GM21526 (cell line): ENCODE results near the gene CSRP1.
A peak's percentile ranks its signal among the peaks of the same experiment; 100 is the strongest.

ENCODE experiments used
- ATAC-seq: cut with Tn5 transposase; IDR thresholded peaks from one replicate; pipeline ENCODE4 v1.9.1; 2021; ENCODE audit warnings: moderate library complexity; ENCODE audit not compliant: unreplicated experiment, low FRiP score

The CSRP1 gene

DNA sequence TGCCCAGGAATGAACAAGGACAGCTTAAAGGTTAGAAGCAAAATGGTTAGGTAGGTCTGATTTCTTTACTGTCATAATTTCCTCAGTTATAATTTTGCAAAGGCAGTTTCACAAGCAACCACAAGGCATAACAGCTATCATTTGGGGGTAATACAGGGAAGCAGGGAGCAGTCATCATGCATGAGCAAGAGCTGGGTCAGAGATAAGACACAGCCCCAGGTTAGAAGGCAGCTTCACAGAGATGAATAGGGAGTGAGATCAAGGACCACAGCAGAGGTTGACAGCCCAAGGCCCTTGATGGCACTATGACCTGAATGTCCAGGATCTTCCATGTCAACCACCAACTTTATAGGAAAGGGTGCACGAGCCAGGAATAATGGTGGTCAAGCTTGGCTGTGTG lies 9.0 kb upstream of the CSRP1 start:
- ATAC-seq, result no peak

DNA sequence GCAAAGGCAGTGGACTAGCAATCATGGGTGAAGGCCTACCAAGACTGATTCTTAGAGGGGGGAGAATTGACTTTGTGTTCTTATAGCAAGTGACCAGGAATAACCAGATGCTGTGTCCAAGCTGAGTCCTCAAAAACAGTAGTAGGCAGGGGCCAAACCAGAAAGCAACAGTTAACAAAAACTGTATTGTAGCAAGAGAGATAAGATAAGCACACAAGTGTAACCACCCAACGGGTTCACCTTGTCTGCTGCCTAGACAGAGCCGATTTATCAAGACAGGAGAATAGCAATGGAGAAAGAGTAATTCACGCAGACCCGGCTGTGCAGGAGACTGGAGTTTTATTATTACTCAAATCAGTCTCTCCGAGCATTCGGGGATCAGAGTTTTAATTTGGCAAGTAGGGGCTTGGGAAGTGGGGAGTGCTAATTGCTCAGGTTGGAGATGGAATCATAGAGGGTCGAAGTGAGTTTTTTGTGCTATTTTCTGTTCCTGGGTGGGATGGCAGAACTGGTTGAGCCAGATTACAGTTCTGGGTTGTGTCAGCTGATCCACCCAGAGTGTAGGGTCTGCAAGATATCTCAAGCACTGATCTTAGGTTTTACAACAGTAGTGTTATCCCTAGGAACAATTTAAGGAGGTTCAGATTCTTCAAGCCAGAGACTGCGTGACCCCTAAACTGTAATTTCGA lies 8.3 kb upstream of the CSRP1 start:
- ATAC-seq, result no peak

GRCh38 chr1:201514466-201514865 lies 7.5 kb upstream of the CSRP1 start:
- no peak for ATAC-seq

DNA sequence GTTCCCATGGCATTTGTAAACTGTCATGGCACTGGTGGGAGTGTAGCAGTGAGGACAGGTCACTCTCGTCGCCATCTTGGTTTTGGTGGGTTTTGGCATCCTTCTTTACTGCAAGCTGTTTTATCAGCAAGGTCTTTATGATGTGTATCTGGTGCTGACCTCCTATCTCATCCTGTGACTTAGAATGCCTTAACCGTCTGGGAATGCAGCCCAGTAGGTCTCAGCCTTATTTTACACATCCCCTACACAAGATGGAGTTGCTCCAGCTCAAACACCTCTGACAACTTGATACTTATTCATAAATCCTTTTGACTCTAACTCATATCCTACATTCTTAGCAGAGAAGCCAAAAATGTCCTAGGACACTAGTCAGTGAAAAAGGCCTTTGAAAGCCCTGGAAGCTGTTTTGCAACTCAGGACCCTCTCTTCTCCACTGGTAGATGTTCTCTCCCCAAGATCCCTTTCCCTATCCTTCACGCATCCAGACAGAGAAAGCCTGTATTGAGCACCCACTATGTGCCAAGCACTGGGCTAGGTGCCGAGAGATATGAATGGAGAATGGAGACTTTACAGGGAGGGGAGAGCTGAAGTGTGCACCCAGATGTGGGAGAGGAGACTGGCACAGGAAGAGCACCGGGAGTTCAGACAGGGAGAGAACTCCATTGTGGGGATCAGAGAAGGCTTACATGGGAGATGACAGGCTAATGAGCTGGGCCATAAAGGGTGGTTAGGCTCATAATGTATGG lies 6.7 kb upstream of the CSRP1 start:
- no peak for ATAC-seq

GRCh38 chr1:201511941-201512539 lies 5.1 kb upstream of the CSRP1 start:
- ATAC-seq, result peak; percentile 35

GRCh38 chr1:201511396-201511940 lies 4.5 kb upstream of the CSRP1 start:
- no peak for ATAC-seq

- no peak for ATAC-seq
These were observed 3.8 kb upstream of the CSRP1 start for GRCh38 chr1:201510734-201511133.

GRCh38 chr1:201509601-201510374 lies 2.9 kb upstream of the CSRP1 start:
- no peak for ATAC-seq

- no peak for ATAC-seq
These were observed 1.9 kb upstream of the CSRP1 start for GRCh38 chr1:201508809-201509208.

DNA sequence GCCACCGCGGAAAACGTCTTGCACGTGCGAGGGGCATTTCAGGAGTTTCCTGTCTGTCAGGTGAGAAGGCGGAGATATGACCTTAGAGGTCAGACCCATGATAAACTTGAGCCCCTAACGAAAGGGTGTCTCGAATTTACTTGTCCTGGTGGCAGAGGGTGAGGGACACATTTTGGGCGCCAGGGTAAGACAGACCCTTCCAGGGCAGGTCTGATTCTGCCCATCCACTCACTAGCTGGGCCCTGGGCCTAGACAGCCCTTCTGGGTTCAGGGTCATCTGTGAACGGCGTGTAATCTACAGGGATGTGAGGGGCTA lies 395 bp upstream of the CSRP1 start:
- ATAC-seq, result no peak

GRCh38 chr1:201506092-201506491 lies 831 bp downstream of the CSRP1 start:
- ATAC-seq, result no peak

DNA sequence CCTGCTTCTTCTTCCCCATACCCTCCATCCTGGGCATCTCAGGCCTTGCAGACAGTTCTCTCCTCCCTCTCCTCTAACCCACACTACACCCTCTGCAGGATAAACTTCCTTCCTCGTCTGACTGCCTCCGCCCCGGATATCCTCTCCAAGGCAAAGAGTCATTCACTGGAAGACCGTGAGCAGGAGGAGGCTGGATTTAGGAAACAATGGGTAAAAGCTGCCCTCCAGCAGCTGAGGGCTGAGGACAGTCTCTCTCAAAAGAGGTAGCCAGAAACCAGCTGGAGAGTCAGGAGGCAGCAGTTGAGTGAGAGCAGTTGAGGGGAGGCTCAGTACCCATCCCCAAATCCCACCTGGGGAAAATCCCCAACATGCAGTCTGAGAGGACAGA lies 1.4 kb downstream of the CSRP1 start:
- ATAC-seq, result no peak

- ATAC-seq, result no peak
These were observed 2.0 kb downstream of the CSRP1 start for GRCh38 chr1:201504799-201505502.

- no peak for ATAC-seq
These were observed 2.7 kb downstream of the CSRP1 start for GRCh38 chr1:201504179-201504631.

DNA sequence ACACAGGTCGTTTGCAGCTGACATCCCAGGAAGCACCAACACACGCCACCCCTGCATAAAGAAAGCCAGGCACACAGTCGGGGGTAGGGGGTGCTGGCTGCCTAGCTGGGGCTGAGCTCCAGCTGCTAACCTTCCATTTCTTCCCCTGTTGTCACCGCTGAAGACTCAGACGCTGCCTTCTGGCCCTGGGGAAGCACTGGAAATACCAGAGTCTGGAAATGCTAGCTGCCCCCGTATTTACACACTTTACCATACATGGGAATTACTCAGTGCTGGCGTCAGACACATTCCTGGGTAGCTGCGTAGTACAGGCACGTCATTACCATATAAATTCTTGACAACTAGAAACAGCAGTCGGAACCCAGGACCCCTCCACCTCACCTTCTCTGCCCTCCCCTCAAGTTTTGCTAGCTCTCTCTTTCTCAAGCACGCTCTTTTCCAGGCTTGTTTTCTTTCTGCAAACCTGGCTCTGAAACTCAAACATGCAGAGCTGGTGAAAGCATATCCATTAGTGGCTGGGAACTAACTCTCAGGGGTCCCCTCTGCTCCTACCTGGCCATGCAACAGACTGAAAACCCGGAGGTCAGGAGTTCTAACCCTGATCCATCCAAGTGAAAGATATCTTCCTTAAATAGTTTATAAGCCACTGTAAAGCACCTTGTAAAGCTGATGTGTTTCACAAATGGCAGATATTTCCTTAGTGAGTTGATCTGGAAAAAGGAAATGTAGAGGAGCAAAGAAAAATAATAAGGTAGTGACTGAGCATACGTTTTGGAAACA lies 3.3 kb downstream of the CSRP1 start:
- ATAC-seq, result no peak

GRCh38 chr1:201502511-201502857 lies 4.4 kb downstream of the CSRP1 start:
- ATAC-seq, result no peak

DNA sequence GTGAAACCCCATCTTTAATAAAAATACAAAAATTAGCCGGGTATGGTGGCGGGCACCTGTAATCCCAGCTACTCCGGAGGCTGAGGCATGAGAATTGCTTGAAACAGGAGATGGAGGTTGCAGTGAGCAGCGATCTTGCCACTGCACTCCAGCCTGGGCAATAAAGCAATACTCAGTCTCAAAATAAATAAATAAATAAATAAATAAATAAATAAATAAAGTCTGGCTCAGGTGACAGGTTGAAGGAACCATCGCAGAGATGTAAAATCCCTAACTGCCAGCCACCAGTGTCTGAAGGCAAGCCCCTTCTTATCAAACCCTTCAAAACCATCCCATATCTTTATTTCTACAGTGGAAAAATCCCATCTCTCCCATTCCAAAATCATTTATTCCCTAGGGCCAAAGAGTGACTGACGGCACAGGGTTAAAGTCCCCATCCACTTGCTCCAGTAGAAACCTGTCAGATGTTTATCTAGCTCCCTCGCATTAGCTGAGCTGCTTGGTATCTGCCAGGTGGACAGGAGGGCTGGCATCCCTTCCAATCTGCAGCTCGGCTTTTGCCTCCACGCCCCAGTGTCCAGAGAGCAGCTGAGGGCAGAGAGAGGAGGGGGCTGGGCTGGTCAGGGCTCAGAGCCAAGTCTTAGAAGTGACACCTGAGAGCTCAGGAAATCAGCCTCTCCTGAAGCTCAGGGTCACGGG lies 5.0 kb downstream of the CSRP1 start:
- no peak for ATAC-seq

DNA sequence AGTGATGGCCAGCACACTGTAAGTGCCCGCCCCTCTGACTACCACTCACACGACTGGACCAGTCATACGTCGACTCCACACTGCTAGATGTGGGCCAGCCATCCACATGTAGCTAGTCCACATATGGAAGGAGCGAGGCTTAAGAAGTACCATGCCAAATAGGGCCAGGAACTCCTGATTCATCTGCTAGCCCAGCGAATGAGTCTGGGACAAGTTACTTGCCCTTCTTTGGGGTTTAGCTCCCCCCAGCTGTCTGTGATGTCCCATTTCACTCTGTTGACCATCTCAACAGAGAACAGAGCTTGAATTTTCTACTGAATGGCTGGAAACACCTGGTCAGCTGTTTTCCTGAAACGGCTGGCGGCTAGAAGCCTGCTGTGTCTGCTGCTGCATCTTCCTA lies 5.8 kb downstream of the CSRP1 start:
- ATAC-seq, result no peak

DNA sequence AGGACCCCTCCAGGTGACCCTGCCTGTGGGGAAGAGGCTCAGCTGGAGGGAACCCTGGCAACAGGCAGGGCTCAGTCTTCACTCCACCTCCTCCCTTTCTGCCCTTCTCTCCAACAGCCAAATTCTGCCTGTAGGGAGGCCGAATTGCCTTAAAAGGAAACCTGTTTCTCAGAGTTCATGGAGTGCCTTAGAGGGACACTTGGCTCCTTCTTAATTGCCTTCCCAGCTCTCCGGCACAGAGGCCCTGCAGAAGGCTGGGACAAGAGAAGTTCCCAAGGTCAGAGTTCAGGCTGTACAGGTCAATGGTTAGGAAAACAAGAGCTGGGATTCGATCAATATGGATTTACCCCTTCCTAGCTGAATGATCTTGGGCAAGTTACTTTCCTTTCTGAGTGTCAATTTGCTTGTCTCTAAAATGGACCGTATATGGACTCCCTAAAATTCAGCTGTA lies 6.2 kb downstream of the CSRP1 start:
- no peak for ATAC-seq
